SKM-1 (cell line): ENCODE measurements around the gene RNF182.
A peak's percentile ranks its signal among the peaks of the same experiment; 100 is the strongest.
"Not testable (repeated sequence)": the region's sequence is repeated elsewhere in the genome, so short reads cannot be mapped to it uniquely, and the experiment has no call there.

Source experiments
- DNase-seq: peaks from one replicate; lab custom pipeline; 2025; ENCODE audit not compliant: unreplicated experiment; lab: John Stamatoyannopoulos, UW

The RNF182 gene

DNA sequence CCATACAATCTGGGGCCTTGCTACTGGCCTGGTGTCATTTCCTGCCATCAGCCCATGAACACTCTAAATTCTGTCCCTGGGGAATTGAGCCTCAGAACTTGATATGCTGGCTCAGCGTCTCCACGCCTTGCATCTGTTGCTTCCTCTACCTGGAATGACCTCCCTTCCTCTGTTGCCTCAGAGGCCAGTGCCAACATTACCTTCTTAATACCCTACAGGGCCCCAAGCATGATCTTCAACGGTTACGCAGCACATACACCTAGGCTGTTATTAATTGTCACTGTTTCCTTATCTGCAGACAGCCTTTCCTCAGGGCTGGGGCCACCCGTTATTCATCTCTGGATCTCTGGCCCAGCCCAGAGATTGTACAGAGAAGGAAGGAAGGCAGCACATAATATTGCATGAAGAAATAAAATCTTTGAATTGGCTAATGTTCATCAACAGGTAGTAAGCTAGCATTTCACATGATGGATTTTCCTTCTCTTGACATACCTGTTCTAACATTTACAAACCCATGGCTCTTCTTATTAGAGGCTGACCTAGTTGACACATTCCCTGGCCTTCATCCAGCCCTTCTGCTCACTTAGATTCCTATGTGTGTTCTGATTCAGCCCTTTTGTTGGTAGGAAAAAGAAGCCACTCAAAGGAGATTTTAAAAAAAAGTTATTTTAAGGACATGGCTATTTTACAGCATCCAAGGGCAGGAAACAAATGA, 8.4 kb upstream of the RNF182 start:
- no peak for DNase-seq

DNA sequence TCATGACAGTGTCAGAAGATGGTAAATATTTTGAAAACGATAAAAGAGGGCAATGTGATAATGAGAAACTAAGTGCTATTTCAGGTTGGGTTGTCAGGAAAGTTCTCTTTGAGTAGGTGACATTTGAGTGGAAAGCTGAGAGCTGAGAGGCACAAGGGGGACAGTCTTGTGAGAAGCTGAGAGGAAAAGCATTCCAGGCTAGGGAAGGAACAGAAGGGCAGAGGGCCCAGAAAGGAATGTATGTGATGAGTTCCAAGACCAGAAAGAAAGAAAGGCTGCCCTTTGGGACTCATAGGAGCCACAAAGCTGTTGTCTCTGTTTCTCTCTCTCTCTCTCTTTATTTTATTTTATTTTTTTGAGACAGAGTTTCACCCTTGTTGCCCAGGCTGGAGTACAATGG, 7.6 kb upstream of the RNF182 start:
- DNase-seq: no peak

DNA sequence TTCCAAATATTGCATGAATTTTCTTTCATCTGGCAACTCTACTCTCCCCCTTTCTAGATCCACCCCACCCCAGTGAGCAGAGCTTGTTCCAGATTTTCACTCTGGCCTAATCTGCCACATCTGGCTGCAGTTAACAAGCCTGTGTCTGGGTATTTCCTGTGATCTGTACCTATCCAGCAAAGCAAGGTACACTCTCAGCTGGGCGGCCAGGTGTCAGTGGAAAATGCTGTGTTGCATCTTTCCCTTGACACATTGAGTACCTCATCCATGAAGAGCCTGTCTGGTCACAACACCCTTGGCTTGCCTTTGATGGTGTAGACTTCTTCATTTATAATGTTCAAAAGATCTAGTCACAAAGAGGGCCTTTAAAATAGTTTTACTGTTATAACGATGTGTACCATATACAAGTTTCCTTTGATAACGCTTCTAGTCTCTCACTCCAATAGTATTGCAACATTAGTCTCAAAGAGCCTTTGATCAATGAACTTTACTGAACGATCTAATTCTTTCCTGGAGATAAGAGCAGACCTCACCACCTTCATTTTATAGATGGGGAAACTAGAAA, 6.0 kb upstream of the RNF182 start:
- DNase-seq: no peak

DNA sequence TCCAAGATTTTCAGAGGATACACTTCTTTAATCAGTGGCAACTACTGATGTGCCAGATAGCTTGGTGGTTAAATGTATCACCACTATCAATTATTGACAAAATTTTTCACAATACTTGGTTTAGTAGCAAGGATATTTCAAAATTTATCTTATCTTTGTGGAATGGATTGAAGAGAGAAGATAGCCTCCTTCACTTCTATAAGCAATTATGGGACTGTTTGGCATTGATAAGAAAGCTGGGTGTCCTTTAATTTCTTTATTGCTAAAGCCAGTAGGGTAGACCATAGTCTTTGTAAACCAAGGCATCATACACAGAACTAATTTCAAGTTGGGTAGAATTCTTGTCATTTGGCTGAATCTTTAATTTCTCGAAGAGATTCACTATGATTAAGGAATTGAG, 4.9 kb upstream of the RNF182 start:
- DNase-seq: no peak

DNA sequence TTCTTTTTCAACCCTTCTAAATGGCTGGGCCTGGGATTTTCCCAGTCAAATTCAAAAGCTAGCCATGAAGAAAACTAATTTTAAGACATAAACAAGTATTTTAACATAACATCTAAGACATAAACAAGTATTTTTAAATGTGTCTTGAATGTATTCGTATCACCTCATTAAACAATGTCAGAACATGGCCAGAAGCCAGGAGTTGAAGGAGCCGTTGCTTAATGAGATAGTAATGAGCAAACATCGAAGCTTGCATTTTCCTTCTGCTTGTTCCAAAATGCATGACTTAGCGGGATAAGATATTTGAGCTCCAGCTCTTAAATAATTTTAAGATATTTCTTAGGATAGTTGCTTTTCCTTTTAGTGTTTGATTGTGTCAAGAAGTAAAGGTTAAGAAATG, 4.2 kb upstream of the RNF182 start:
- DNase-seq: no peak

DNA sequence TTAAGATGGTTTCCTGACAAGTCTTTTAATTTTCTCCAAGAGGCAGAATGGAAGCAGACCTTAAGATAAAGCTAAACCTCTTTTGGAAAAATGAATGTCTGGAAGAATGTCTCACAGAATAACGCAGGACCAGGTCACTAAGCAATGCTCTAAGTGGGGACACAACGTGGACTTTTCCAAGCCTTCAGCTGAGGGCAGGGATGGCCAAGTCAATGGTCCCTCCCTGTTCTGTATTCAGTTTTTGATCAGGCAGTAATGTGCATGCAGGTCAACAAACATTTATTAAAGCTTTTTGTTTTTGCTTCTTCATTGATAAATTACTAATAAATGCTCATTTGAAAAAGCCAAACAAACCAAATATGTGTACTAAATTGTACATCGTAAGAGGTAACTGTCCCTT, 2.0 kb upstream of the RNF182 start:
- no peak for DNase-seq

DNA sequence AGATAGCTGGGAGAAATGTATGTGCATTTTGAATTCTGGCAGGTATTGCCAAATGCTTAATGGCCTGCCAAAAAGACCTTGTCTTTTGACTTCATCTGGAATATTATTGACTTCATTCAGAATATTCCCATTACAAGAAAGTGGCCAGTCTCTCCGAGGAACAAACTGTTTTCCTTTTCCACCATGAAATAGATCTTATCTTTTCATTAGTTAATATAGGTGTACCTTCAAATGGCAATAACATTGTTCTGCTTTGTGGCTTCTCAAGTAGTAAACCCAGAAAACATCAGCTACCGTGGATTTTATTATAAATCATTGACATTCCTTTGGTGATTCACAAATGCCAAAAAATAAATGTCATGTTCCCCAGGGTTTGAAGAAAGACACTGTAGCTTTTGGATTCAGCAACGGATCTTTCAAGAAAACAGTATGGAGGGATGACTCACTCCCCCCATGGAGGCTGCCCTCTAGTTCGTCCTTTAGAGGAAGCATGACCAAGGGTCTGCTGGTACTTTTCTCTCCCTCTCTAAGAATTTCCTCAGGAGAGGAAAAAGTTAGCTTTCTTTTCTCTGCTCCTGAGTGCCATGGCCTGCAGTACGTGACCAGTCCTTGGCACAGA, 1.1 kb upstream of the RNF182 start:
- DNase-seq: no peak

DNA sequence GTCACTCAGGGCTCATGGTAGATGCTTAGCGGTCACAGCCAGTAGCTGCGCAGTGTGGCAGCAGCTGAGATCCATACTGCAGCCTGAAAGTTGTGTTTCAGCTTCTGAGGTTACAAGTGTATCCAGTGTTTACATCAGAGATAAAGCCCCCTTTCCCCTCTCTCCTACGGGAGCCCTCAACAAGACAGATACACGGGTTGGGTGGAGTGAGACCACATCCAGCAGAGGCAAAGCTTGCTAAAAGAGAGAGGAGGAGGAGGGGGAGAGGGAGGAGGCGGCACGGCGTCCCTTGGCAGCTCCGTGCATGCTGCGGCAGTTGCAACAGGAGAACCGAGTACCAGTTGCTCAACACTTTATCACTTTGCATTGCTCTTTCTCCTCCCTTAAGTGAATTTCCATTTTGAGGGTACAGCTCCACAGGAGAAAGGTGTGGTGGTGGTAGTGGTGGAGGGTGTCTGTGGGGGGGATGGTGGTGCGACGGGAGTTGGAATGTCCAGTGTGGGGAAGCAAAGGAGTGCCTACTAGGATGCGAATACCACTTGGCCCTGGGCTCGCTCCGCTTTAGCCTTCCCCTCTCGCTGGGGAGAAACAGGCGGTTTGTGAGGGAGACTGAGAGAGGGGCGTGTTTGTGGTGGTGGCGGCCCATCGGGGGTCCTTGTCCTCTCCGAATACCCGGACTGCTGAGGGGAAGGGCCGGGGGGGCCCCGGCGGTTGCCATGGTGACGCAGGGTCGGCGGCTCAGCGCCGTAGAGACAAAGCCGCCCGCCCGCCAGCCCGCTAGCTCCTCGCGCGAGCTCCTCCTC, 405 bp upstream of the RNF182 start:
- DNase-seq: peak; percentile 57

DNA sequence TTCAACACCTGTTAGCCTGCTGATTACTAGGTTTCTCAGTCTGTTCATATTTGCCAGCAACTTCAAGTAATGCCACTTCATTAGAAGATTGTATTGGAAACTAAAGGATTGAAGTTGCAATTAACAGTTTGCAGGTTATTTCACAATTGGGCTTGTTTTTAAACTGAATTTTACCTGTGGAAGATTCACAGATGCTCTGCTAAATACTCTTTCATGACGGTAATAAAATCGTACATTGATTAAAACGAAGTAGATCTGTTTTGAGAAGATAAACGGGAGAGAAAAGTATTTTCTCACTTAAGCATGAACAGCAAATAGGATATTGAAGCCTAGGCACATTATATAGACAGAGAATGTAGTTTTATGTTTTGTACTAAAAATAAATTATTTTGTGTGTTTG, 1.6 kb downstream of the RNF182 start:
- no peak for DNase-seq

DNA sequence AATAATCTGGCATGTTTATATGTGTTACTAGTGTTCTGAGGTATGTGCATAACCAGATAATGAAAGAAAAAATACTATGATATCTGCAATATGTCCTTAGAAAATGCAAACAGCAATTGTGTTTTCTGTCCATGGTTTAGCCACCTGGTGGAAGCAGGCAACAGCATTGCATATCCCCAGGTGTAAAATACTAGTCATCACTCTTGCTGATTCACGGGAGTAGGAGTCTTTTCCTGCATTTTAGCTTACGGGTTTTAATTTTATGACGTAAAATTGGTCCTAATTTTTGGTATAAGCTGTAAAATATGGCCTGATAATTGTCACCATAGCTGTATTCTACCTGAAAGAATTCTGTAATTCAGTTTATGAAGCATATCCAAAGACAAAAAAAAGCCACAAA, 2.5 kb downstream of the RNF182 start:
- no peak for DNase-seq

DNA sequence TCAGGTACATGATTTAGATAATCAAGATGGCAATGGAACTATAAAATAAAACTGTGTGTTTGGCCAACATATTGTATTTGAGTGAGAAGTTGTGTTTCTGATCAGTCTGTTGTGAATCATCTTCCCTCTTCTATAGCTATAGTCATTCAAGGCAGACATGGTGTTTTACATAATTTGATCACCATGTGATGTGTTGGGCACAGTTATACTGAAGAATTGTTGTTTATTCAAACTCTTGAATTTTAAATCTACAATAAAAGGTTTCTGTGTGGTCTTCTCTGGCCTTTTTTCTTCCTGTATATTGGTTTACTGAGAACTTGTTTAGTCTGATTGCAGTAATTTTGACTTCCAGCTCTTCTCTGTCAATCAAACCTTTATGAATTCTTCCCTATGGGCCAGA, 4.4 kb downstream of the RNF182 start:
- no peak for DNase-seq

DNA sequence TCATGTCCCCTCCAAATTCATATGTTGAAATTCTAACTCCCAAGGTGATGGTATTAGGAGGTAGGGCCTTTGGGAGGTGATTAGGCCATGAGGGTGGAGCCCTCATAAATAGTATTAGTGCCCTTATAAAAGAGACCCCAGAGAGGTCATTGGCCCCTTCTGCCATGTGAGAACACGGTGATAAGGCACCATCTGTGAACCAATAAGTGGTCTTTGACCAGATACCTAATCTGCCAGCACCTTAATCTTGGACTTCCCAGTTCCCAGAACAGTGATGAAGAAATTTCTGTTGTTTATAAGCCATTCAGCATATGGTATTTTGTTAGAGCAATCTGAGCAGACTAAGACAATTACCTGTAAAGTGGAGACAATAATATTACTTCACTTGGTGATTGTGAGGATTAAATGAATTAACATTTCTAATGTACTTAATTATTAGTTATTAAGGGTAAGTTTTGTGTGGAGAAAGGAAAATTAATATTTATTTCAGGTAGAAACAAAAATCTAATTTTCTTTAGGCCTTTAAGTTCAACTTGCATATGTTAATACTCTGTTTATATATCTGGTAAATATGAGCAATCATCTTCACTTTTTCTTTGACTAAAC, 7.1 kb downstream of the RNF182 start:
- DNase-seq: no peak

DNA sequence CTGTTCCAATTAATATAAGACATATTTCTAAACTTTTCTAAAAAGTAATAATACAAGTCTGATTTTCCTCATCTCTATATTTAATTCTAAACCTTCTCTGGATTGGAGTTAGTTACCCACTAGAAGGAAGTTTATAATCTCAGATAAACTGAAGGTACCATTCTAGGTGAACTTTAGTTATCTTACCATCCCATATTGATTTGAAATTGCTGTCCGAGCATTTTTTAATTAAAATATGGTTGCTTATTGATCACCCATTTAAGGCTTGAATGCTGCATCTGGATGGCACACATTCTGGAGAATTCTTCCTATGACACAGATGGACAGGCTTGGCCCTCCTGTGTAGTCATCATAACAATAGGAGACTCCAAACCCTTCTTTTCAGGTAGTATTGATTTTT, 8.0 kb downstream of the RNF182 start:
- DNase-seq: no peak

DNA sequence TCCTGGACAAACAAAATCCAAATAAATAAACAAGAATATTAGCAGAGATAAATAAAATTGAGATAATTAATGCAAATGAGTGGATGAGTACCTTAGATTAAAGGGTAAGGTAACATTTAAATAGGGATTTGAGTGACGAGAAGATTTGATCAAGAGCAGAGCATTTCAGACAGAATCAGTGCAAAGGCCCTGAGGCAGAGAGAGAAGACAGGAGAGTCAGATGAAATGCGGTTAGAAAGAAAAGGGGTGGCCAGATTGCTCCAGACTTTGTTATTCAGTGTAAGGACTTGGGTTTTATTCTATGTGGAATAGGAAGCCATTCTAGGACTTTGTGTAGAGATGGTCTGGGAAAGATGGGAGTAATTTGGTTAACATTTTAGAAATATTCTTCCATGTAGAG, 10.0 kb downstream of the RNF182 start:
- no peak for DNase-seq

DNA sequence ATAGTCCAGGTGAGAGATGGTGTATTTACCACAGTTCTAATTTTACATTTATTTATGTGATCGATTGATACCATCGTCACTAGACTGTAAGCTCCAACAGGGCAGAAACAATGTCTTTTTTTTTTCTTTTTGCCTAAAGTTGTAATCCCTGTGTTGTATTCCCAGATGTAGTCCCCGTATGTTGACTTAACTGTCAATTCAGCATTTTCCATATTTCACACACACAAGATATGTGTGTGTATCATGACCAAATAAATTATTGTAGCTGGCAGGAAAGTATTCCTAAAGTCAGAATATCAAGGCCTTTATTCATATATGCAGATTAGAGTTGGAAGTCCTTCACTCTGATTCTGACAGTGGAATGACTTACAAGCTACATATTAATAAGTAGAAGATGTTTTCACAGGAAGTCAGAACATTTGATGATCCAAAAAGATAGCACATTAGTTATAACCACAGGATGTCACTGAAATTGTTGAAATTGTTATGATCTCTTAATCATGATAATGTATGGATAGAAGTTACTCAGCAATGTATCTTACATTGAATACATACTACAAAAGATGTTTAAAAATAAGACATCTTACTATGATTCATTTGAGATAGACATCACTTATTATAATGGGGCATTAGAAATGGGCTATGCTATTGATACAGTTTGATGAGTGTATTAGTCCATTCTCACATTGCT, 10.6 kb downstream of the RNF182 start:
- no peak for DNase-seq

DNA sequence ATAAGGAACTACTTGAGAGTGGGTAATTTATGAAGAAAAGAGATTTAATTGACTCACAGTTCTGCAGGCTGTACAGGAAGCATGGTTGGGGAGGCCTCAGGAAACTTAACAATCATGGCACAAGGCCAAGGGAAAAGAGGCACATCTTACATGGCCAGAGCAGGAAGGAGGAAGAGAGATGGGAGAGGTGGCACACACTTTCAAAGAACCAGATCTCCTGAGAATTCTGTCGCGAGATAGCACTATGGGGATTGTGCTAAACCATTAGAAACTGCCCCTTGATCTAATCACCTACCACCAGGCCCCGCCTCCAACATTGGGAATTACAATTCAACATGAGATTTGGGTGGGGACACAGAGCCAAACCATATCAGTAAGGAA, 11.1 kb downstream of the RNF182 start:
- not testable (repeated sequence) for DNase-seq

DNA sequence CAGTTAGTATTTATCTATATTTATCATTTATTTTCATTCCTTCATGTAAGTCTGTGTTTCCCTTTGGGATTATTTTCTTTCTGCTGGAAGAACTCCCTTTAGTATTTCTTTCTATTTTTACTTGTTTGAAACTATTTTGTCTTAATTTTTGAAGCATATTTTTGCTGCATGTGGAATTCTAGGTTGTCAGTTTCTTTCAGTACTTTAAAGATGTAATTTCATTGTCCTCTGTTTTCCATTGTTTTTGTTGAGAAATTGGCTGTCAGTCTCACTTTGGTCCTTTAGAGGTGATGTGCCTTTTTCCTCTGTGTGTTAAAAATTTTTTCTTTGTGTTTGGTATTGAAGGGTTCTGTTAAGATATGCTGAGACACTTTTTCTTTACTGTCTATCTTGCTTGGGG, 17.1 kb downstream of the RNF182 start:
- DNase-seq: no peak

DNA sequence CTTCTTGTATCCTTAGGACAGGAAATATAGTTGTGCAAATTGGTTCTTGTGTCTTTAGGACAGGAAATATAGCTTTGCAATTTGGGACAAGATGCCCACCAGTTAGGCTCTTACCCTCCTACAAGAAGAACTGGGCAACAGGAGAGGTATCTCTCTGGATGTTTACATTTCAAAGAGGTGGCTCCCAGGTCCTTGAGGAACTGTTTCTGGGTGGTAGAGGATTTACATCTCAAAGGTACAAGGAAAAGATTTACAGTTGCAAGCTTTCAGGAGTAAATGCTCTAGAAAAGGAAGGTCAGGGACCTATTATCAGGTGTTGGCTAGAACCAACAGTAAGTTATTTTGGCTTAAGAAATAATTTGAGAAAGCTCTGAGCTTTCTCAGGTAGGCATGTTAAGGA, 19.2 kb downstream of the RNF182 start:
- DNase-seq: no peak

DNA sequence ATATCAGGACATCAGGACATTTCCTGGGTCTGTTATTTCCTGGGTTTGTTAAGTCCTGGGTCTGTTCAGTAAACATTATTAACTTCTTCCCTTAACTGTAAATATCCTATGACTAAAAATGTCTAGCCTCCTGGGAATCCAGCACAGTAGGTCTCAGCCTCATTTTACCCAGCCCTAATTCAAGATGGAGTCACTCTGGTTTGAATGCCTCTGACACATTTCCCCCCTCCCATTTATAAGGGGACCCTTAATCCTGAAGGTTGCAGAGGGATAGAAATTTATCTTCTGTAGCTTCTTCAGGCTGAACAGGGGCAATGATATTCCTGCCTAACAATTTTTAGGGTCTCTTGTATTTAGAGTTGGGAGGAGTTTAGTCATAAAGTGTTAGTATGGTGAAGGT, 21.8 kb downstream of the RNF182 start:
- no peak for DNase-seq

DNA sequence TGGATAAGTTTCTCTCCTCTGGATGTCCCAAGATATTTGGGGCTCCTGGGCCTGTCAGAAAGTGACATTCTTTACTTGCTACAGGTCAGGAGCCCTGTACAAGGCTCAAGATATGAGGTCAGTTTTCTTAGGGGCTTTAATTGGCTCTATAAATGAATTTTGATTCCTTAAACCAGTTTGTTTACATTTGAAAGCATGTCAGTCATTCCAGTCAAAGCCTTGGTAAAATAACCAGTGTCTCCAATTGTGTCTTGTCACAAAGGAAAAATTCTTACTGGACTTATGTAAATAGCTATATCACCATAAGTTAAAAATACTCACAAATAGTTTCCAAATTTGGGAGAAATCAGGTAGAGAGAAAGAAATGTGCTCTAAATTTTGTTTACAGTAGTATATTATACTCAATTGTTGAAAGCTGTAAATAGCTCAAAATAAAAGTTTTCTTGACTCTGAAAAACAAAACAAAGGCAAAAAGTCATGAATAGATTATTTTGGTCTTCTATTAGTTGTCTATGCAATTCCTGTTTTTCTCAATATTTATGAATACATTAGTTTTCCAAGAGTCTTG, 22.9 kb downstream of the RNF182 start:
- DNase-seq: no peak

DNA sequence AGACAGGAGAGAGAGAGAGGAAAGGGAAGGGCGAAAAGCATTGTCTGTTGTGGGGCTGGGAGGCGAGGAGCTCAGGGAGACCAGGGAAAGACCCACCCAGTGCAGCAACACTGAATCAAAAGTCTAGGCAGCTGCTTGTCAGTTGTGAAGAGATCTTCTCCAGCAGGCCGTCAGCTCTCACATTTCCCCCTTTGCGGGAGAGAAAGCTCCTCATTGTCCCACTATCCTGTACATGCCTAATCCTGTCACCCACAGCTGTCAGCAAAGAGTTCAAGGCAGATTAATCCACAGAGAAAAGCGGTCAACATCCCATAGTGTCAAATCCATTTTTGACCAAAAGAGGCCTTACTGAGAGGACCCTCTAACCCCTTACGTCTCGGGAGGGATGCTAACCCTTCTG, 27.3 kb downstream of the RNF182 start:
- DNase-seq: no peak
